Body of pancreas (tissue), 4 donors: Measurements from ENCODE around the gene GPS2. TPM values are rescaled to one million over a fixed set of nuclear protein-coding genes. Genes with fewer than 3 reads are reported as not detected.
"Not testable (repeated sequence)": the region's sequence is repeated elsewhere in the genome, so short reads cannot be mapped to it uniquely, and the experiment has no call there.

Source experiments
- ATAC-seq: fragments of 150-250 bp; one replicate; pipeline ENCODE4 v1.9.1; 2016
- DNase-seq, 4 donors: peaks; one replicate each; pipeline ENCODE4 v3.0.0-alpha.2; 2019
- H3K27ac ChIP-seq, 4 donors: fragments of 200-600 bp; sonication (generic); 1 replicate in 3 of 4; 2 replicates in 1 of 4; pipeline versions ENCODE4 v1.5.1 to v1.6.1; 2016 to 2019; ENCODE audit warnings: mild to moderate bottlenecking in 1 of 4, mixed read lengths in 1 of 4, moderate library complexity in 1 of 4
- H3K27me3 ChIP-seq, 2 donors: fragments of 200-600 bp; sonication (generic); one replicate each; pipeline ENCODE4 v1.6.0; 2016; ENCODE audit warnings: mild to moderate bottlenecking in 1 of 2
- H3K36me3 ChIP-seq, 2 donors: fragments of 200-600 bp; sonication (generic); replicated peaks in 1 of 2; 2 replicates each; pipeline ENCODE4 v1.5.1; 2016; ENCODE audit warnings: low read depth in 2 of 2; ENCODE audit not compliant: insufficient read depth in 1 of 2
- H3K4me1 ChIP-seq: fragments of 200-600 bp; sonication (generic); one replicate; pipeline ENCODE4 v1.6.0; 2016
- H3K4me3 ChIP-seq, 2 donors: fragments of 200-600 bp; sonication (generic); 1 replicate in 1 of 2; 2 replicates in 1 of 2; pipeline ENCODE4 v1.5.1; 2016 to 2019
- H3K9me3 ChIP-seq, 3 donors: fragments of 200-600 bp; sonication (generic); 1 replicate in 2 of 3; 2 replicates in 1 of 3; pipeline ENCODE4 v1.5.1; 2016
- POLR2A ChIP-seq, 3 donors: fragments of 450-650 bp; IDR thresholded peaks; one replicate each; pipeline ENCODE4 v1.6.1; 2016; ENCODE audit warnings: antibody characterized with exemption in 3 of 3, mild to moderate bottlenecking in 2 of 3
- WGBS, 2 donors: methylation state at CpG; one replicate each; pipeline ENCODE4 v1.1.5; 2017; 5-methylcytosine and 5-hydroxymethylcytosine counted together
- intact Hi-C: fragments of 100-400 bp; cut with DNase I; formaldehyde crosslinking; loops from one replicate; pipeline ENCODE4 v1.15.1; 2023
- total RNA-seq, 2 donors: library from RNA; depleted of rRNA; stranded (reverse); fragments of >200 nt; gene quantifications; one replicate each; pipeline ENCODE4 v1.1.0, GENCODE V29; 2016
- TF ChIP-seq, protein P1 (sequence below), 7 experiments: fragments of 450-650 bp in 4 of 7; fragments of 200-600 bp in 3 of 7; sonication (generic) in 3 of 7; IDR thresholded peaks; one replicate each; pipeline ENCODE4 v1.5.1; 2016 to 2019; ENCODE audit warnings: antibody characterized with exemption in 7 of 7

GPS2 gene
- total RNA-seq, 2 donors from 2014 or later = 71.9 to 75.8 TPM

DNA sequence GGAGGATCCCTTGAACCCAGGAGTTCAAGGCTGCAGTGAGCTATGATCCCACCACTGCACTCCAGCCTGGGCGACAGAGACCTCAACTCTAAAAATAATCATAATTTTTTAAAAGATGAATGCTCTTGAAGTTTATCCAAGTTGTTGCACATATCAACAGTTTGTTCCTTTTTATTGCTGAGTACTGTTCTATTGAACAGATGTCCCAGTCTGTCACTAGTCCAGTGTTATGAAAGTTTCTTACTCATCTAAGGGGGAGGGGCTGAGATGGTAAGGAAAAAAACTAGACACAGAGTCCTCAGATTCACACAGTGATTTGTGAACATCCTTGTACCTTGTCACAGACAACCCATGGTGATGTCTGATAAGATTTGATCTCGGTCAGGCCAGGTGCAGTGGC, 25.0 kb upstream of the GPS2 start:
- no peak for DNase-seq
- H3K9me3 ChIP-seq = no peaks in the 10 kb centered on the region
- TF ChIP-seq POLR2A (IDR thresholded peaks at IDR 0.05) = no peak
- TF ChIP-seq, protein P1, sequence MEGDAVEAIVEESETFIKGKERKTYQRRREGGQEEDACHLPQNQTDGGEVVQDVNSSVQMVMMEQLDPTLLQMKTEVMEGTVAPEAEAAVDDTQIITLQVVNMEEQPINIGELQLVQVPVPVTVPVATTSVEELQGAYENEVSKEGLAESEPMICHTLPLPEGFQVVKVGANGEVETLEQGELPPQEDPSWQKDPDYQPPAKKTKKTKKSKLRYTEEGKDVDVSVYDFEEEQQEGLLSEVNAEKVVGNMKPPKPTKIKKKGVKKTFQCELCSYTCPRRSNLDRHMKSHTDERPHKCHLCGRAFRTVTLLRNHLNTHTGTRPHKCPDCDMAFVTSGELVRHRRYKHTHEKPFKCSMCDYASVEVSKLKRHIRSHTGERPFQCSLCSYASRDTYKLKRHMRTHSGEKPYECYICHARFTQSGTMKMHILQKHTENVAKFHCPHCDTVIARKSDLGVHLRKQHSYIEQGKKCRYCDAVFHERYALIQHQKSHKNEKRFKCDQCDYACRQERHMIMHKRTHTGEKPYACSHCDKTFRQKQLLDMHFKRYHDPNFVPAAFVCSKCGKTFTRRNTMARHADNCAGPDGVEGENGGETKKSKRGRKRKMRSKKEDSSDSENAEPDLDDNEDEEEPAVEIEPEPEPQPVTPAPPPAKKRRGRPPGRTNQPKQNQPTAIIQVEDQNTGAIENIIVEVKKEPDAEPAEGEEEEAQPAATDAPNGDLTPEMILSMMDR (IDR thresholded peaks at IDR 0.05) = no peak
- H3K4me3 ChIP-seq = no peak overlapping the region
- no peak overlapping the region for H3K27ac ChIP-seq
- H3K27me3 ChIP-seq = peaks cover 0 to 25% of the 10 kb centered on the region in 2 donors
- H3K36me3 ChIP-seq = no peaks in the 10 kb centered on the region
- 41 to 56% methylated on average over 2 of the region's 2 CpGs for WGBS, 2 donors
- ATAC-seq = no peak
- no peaks in the 10 kb centered on the region for H3K4me1 ChIP-seq
- intact Hi-C loops = loop anchor here (5.0 kb wide), 1 partner anchor 53 kb away; no protein-coding TSS in a partner anchor

- intact Hi-C loops, H3K4me1 ChIP-seq, H3K27ac ChIP-seq, ATAC-seq, H3K9me3 ChIP-seq, H3K4me3 ChIP-seq, DNase-seq, H3K36me3 ChIP-seq: not testable (repeated sequence)
- 63 to 68% methylated on average over 7 of the region's 7 CpGs for WGBS, 2 donors
- H3K27me3 ChIP-seq = peaks cover 0 to 16% of the 10 kb centered on the region in 2 donors
Measured at GRCh38 chr17:7337600-7337999, 22.4 kb upstream of the GPS2 start.

DNA sequence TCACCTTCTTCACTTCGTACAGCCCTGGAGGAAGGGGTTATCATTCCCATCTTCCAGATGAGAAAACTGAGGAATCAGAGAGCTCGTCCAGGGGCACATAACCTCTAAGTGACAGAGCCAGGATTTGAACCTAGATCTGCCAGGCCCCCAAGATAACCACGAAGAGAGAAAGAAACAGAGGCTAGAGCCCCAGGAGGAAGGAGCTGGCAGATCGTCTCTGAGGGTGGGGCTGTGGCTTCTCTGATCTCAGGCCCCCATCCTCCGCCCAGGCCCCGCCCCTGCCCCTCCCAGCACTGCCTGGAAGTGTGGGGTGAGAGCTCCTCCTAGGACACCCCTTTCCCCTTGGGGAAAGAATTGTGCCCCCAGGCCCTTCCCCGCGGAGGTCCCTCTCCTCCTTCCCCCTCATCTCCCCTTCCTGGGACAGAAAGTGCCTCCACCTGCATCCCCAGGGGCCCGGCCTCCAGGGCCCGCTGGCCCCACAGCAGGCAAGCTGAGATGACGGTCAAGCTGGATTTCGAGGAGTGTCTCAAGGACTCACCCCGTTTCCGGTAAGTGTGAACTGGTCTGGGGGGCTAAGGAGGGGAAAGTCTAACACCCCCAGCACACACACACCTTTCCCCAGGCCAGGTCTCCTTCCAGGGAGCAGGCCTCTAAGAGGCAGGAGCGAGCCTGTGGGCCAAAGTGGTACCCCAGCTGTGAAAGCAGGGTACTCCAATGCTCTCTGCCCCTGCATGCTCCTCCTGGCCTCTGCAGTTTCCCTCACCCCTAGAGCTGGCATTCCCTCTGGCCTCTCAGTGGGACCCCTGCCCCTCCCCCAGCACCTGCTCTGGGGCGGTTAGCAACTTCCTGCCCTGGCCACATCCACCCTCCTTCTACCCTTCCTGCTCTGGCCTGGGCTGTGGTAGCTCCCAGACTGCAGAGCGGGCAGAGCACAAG, 21.3 kb upstream of the GPS2 start, which contains the start of gene ACAP1:
ACAP1 (plus strand) TSS at position 290 of the 936 bp plus-strand sequence; CDS start at position 496, 206 bp downstream.
- intact Hi-C loops = no loop called here
- ATAC-seq (no peak), DNase-seq (no peak)
- no peak for TF ChIP-seq POLR2A (IDR thresholded peaks at IDR 0.05)
- TF ChIP-seq, protein P1 (IDR thresholded peaks at IDR 0.05) = no peak
- Histone ChIP-seq H3K27ac (no peak within 1 kb of the TSS), H3K9me3 (no peaks in the 10 kb centered on the region), H3K4me1 (no peaks in the 10 kb centered on the region), H3K36me3 (no peaks in the 10 kb centered on the region), H3K4me3 (no peak within 1 kb of the TSS), H3K27me3 (peaks cover 0 to 12% of the 10 kb centered on the region in 2 donors)
- 33 to 47% methylated on average over 17 of the region's 17 CpGs for WGBS, 2 donors

DNA sequence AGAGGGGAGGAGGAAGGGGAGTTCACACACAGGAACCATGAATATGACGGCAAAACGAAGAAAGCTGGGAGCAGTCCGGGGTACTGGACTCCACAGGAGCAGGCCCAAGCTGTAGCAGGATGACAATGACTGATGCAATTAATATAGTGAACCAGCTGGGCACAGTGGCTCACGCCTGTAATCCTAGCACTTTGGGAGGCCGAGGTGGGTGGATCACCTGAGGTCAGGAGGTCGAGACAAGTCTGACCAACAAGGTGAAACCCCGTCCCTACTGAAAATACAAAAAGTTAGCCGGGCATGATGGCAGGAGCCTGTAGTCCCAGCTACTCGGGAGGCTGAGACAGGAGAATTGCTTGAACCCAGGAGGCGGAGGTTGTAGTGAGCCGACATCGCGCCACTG, 20.6 kb upstream of the GPS2 start:
- WGBS, 2 donors = 80% methylated on average over 13 of the region's 13 CpGs
- H3K4me1 ChIP-seq, H3K9me3 ChIP-seq, DNase-seq, H3K27me3 ChIP-seq, H3K27ac ChIP-seq, H3K36me3 ChIP-seq, intact Hi-C loops, ATAC-seq, H3K4me3 ChIP-seq: not testable (repeated sequence)

GRCh38 chr17:7334938-7335538, 19.9 kb upstream of the GPS2 start:
- Histone ChIP-seq H3K4me1 (peaks cover 9% of the 10 kb centered on the region), H3K27ac (no peak overlapping the region), H3K9me3 (no peaks in the 10 kb centered on the region), H3K36me3 (no peaks in the 10 kb centered on the region), H3K4me3 (no peak overlapping the region), H3K27me3 (no peaks in the 10 kb centered on the region)
- WGBS, 2 donors = 63 to 70% methylated on average over 3 of the region's 3 CpGs
- DNase-seq (no peak), ATAC-seq (no peak)
- TF ChIP-seq, protein P1 (IDR thresholded peaks at IDR 0.05) = no peak
- no peak for TF ChIP-seq POLR2A (IDR thresholded peaks at IDR 0.05)
- intact Hi-C loops = no loop called here

GRCh38 chr17:7332600-7333069, 17.5 kb upstream of the GPS2 start:
- H3K9me3 ChIP-seq, H3K36me3 ChIP-seq, H3K27me3 ChIP-seq, H3K4me3 ChIP-seq, DNase-seq, H3K27ac ChIP-seq, intact Hi-C loops, ATAC-seq: not testable (repeated sequence)
- WGBS, 2 donors = 44 to 45% methylated on average over 14 of the region's 14 CpGs
- peaks cover 23% of the 10 kb centered on the region for H3K4me1 ChIP-seq
